Activated CD4-positive, alpha-beta T cell treated with anti-CD3 and anti-CD28 coated beads for 4 hours (primary cell): ENCODE results near the gene VSIG10L.

ENCODE experiments used
- DNase-seq, 2 donors: peaks; one replicate each; pipeline ENCODE4 v3.0.0-alpha.2; 2020

VSIG10L gene

DNA sequence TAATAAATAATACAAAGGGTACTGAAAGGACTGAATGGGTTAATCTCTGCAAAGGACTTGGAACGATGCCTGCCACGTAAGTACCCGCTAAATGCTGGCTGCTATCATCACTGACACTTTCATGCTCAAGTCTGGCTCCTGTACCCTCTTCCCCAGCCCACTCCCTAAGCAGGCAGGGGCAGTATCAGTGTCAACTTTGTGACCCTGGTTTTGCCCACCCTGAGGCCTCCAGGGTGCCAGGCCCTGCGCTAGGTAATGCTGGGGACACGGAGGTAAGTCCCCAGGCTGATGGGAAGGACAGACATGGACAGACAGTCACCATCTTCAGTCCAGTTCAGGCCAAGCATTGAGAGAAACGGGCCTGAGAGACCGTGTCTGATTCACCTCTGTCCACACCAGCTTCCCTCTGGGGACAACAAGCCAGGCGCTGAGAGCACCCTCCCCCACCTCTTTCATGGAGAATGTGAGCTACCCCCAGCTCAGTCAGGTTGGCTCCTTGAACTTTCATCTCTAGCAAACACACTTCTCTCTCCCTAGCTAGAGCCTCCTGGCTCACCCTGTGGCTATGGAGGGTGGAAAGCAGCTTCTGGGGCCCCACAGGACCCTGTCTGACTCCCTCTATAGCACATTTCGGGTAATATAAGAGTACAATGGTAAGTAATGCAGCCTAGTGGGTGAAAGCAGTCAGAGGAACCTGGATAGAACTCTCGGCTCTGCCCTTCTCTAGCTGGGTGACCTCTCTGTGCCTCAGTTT lies 23.4 kb upstream of the VSIG10L start:
- no peak for DNase-seq

DNA sequence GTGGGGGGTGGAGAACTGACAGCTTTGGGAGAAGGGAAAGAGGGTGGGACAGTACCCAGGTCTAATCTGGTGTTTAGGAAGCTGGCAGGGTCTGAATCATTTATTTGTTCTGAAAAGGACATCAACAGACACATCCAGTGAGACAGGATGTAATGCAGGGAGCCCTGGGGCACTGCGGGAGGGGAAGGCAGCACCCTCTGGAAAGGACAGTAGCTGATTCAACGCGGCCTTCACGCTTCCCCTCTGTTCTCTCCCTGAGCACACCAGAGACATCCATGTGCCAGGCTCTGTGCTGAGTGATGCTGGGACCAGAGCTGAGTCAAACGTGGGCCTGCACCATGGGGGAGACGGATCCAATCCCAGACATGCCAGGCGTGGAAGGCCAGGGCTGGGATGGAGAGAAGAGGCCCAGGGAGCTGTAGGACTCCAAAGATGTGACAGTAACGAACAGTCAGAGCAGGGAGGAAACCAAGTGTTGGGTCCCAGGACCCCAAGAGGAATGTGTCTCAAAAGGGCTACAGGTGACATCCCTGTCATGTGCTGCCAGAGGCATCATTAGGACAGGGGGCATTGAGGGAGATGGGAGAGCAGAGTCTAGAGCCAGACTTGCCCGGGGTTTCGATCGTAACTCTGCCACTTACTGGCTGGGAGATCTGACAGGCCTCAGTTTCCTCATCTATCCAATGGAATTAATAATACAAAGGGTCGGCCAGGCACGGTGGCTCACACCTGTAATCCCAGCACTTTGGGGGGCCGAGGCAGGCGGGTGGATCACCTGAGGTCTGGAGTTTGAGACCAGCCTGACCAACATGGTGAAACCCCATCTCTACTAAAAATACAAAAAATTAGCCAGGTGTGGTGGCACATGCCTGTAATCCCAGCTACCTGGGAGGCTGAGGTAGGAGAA lies 22.5 kb upstream of the VSIG10L start:
- no peak for DNase-seq

DNA sequence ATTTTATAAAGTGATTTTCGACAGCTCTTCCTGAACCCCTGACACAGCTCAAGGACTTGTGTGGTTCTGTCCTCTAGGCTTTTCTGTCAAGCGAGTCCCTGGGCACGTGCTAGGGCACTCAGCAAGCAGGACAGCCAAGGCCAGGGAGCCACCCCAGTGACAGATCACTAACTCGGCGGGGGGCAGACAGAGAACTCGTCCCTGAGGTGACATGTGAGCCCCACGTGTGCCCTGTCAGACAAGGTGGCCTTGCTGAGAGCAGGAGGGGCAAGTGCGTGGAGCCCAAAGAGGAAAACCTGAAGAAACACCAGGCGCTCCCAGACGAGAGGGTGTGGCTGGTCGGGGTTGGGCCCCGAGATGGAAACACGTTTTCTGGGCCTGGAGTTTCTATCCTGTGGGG lies 19.3 kb upstream of the VSIG10L start:
- DNase-seq: no peak

DNA sequence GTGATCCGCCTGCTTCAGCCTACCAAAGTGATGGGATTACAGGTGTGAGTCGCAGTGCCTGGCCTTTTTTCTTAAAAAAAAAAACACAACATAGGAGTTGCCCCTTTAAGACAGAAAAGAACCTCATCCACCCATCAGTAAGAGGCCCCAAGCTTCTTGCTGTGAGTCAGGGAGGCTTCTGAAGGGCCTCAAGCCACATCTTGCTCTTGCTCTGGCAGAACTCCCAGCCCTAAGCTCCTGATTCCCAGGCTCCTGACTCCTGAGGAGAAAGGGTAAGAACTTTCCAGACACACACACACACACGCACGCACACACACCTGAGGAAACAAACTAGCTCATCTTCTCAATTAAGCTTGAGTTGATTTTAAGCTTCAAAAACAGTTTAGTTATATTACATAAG lies 17.4 kb upstream of the VSIG10L start:
- DNase-seq: no peak

DNA sequence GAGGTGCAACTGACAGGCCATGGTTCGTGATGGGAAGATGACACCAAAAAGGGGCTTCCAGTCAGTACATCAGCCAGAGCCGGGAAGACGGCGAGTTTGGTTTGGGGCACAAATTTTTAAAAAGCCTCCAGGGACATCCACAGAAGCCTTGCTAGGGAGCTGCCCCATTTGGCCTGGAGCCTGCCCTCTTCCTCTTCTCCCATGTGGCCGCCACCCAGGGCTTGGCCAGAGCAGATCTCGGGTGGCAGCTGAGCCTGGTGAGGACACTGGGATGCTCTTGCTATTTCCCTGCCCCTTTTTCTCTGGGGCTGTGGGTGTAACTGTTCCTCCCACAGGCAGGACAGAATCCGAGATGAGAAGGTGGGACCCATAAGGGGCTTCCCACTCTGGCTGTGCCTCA lies 16.0 kb upstream of the VSIG10L start:
- DNase-seq: no peak

DNA sequence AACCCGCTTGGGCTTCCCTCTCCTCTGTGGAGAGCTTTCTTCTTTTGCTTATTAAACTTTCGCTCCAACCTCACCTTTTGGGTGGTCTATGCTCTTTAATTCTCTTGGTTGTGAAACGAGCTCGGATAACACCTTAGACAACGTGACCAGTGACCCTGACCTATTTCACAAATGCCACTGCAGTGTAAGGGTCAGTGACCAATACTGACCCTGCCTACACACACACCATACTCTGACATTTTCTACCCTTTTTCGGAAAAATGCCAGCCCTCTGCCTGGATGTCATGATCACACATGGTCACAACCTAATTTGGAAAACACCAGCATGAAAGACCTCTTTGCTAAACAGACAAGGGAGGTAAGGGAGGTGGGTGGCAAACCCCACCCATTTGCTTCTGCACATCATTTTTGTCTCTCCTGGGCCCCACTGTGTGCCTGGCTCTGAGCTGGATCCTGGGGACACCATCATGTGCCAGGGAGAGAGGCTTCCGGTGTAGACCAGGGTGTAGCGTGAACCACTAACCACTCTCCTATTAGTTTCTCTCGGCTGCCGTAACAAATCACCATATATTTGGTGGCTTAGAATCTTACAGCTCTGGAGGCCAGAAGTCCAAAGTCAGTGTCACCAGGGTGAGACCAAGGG lies 14.3 kb upstream of the VSIG10L start:
- no peak for DNase-seq

DNA sequence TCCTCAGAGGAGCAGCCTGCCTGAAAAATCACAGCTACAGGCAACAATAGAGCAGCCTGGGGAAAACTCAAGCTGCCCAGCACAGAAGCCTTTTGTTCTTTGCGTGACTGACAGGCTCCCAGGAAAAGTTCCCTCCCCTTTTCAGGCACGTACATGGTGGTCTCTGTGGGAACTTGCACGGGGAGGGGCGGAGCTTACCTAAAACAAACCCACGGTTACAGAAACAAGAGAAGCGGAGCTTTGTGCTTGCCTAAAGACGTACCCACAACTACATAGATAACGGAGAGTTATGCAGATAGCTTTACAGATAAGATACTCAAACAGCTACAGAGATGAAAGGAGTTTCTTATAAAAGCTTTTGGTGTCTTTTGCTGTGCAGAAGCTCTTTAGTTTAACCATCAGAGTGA lies 12.8 kb upstream of the VSIG10L start:
- no peak for DNase-seq

DNA sequence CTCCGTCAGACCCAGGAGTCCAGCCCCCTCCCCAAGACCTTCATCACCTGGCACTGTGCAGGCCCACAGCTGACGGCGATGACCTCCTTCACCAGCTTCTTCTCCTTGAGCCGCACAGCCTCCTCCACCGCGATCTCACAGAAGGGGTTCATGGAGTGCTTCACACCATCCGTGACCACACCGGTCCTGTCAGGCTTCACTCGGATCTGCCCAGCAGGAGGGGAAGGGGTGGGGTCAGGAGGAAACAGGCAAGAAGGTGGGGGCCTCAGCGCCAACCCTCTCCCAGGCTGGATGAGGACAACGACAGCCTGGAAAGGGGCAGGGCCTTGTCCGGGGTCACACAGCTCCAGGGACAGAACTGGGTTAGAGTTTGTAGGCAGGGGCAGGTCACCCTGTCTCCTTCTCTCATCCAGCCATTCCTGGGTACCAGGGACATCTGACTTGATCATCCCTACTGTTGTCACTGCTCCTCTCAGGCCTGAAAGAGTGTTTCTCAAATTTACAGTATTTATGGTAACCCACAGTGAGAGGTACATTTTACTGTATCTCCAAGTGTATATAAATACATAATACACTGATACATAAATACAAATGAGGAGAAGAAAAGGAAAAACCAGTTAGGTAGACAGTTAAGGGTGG lies 12.3 kb upstream of the VSIG10L start:
- DNase-seq: no peak

DNA sequence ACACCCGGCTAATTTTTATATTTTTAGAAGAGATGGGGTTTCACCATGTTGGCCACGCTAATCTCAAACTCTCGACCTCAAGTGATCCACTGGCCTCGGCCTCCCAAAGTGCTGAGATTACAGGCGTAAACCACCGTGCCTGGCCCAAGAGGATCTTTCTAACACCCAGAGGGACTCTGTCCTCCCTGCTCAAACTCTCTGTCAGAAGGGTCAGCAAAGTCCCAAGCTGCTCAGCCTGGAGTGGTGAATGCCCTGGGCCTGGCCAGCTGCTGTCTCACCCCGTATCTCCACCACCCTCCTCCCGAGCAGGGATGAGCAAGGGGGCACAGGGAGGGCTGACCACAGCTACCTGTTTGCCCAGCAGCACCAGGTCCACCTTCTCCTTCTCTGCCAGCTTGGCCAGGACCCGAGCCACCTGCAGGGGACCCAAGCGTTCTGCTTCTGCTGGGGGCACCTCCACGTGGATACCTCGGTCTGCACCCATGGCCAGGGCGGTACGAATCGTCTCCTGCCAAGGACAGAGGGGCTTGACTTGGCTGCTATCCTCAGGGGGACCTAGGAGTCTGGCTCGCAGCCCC lies 10.9 kb upstream of the VSIG10L start:
- DNase-seq: no peak

DNA sequence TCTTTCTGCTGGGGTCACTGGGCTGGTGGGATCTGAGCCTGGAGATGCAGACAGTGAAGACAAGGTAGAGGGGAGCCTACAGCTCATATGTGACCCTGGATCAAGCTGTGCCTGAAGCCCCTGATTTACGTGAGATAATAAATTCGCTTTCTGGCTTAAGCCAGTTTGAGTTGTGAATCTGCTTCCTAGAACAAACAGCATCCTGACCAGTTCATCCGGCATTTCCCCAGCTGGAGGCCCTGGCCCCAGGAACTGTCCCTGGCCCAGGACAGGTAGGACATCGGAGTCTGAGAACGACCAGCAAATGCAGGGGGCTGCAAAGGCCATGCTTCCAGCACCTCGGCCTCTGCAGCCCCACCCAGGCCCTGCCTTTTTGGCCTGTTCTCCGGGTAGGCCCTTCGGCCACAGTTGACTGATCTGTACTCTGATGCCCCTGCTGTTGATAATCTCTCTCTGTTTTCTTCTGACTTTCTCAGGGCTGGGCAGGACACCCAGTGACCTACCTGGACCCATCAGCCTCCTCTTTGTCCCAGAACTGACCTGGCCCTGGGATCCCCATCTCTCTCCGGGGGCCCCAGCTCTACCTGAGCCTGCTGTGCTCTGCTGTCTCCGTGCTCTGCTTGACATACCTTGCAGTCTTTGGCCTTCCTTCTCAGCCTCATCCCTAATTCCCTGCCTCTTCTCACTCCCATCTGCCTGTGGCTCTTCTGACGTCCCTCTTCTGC lies 9.5 kb upstream of the VSIG10L start:
- DNase-seq: no peak

DNA sequence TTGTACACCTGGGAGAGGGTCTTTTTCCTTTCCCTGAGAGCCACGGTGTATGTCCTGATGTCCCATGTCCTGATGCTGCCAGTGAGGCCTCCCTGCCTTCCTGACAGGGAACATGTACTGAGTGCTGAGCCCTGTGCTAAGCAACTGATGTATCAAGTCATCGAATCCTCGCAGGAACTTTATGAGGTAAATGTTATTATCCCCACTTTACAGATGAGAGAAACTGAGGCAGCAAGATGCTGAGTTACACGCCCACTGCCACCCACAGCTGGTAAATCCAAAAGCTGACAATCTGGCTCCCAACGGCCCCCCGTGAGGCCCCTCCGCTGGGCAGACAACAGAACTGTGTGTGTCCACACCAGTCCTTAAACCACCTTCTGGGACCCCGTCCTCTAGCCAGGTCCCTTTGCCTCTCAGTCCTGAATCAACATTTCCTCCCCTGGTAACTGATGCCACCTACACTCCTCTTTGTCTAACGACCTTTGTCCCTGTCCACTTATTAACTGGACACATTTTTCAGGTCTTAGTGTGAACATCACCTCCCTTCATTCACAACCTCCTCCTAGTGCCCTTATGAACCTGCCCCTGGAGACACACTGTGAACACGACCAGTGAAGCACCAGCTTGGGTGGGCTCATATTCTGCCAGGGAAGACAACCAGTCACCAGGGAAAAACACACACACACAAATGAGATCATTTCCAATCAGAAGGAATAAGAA lies 5.4 kb upstream of the VSIG10L start:
- DNase-seq: no peak

DNA sequence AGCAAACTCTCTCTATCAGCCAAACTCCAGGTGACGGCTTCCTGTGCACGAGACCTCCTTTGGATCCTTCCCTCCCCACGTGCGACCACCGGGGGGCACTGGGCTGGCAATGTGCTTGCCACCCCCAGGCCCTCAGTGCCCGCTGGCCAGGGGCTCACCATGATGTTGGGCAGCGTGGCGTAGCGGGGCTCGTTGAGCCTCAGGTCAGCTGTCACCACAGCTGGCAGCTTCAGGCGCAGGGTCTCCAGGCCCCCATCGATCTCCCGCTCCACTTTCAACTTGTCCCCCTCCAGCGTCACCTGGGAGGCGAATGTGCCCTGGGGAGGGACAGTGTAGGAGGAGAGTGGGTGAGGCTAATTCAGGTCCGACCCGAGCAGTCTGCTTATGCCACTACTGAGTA lies 4.8 kb upstream of the VSIG10L start:
- no peak for DNase-seq

DNA sequence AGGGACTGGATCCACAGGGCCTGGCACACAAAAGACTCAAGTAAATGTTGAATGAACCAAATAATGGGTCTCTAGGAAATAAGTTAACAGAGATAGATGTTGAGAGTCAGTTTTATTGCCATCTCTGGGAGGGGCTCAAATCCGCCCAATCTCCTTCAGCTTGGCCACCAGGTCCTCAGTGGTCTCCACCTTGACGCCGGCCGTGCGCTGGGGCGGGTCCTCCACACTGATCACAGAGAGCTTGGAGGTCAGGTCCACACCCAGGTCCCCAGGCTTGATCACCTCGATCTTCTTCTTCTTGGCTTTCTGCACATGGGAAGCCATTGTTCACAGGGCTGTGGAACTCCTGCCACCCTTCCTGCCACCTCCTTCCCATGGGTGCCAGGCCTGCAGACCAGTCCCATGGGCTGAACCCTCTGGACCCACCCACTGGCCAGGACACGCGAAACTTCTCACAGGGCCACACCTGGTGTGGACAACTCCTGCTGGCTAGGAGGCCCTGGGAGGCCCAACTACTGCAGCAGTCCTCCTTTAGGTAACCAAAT lies 3.2 kb upstream of the VSIG10L start:
- no peak for DNase-seq

DNA sequence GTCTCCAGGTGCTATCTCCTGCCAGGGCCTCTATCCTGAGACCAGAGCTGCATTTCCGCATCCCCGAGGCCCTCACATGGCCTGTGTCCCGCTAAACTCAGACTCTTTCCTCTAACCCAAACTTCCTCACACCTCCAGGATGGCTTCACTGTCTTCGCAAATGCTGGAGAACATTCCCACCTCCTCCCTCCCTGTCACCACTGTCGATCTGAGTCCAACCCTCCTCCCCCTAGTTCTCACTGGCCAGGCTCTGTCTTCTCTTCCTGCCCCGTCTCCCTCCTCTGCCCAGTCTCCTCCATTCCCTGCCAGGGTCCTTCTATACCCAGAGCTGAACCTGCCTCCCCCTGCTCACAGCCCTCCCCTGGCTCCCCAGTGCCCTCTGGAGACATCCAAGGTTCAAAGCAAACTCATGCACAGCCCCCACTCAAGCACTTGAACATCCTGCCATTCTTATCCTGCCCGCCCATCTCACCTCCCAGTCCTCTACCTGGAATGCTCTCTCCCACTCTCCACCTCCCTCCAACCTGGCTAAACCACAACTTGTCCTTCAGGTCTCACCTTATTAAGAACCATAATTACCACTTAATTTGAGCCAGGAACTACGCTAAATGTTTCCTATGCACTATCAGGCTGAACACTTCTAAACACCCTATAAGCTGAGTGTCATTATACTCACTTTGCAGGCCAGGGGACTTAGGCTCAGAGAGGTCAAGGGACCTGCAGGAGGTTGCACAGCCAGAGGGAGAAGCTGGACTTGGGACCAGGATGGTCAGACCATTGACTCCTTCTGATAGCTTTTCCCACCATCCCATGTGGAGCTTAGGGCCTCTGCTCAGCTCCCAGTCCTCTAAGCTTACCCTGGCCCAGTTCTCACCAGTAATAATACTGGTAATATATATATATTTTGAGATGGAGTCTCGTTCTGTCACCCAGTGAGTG lies 961 bp upstream of the VSIG10L start:
- no peak for DNase-seq

DNA sequence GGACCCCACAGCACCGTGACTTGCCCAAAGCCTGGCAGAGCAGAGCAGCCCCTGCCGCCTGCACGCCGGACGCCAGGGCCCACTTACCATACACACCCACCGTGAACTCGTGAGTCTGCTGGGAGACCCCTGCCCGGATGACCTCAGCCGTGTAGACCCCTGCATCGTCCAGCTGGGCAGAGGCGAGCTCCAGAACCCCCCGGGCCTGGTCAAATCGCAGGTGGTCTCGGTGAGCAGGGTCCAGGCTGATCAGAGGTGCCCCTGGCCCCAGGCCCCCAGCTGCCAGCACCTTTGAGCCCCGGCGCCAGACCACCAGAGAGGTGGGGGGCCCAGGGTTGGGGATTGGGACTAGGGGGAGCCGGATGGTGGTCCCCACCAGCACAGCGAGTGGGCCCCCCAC lies 873 bp downstream of the VSIG10L start:
- DNase-seq: no peak

DNA sequence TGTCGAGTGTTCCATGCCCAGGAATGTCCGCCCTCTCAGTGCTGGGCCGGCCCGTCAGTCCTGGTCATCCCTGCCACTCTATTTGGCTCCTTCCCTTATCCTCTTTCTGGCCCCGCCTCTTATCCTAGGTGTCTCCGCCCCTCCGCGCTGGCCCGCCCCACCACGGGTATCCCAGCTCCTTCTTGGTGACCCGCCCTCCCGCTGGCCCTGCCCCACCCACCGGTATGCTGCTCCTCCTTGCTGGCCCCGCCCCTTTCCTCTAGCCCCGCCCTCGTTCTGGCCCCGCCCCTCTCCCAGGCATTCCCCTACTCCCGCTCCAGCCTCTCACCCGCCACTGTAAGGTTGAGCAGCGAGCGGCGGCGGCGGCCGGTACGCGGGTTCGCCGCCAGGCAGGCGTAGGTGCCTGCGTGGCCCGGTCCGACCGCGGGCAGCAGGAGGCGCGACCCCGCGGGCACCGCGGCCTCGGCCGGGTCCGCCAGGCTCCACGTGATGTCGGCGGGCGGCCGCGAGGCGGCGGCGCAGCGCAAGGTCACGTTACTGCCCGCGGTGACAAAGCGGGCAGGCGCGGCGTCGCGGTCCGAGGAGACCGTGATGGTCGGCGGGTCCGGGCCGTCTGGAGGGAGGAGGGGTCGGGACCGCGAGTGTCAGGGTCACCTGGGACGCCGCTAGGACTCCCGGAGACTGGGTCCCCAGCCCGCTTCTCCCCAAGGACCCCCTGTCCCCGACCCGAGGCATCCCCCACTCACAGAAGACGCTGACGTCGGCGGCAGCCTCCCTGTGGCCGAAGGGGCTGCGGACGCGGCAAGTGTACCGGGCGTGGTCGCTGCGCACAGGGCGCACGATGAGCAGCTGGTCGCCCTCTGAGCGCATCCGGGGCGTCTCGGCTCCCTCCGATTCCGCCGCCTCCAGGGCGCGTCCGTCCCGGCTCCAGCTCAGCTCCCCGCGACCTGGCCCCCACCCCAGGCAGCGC lies 2.0 kb downstream of the VSIG10L start:
- DNase-seq: peak; percentile 89

DNA sequence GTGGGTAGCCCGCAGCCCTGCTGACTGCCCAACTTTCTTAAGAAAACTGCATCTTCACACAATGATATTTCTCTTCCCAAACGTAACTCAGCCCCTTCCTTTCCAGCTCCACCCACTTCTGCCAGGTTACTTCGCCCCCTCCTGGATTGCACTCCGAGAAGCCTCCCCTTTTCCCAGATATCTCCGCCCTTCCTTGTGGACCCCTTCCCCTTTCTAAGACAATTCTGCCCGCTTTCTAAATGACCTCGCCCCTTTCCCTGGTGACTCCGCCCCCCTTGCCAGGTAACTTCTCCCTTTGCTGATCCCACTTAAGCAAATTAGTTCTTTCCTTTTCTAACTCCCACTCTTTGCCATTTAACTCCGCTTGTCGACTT lies 2.6 kb downstream of the VSIG10L start:
- no peak for DNase-seq

DNA sequence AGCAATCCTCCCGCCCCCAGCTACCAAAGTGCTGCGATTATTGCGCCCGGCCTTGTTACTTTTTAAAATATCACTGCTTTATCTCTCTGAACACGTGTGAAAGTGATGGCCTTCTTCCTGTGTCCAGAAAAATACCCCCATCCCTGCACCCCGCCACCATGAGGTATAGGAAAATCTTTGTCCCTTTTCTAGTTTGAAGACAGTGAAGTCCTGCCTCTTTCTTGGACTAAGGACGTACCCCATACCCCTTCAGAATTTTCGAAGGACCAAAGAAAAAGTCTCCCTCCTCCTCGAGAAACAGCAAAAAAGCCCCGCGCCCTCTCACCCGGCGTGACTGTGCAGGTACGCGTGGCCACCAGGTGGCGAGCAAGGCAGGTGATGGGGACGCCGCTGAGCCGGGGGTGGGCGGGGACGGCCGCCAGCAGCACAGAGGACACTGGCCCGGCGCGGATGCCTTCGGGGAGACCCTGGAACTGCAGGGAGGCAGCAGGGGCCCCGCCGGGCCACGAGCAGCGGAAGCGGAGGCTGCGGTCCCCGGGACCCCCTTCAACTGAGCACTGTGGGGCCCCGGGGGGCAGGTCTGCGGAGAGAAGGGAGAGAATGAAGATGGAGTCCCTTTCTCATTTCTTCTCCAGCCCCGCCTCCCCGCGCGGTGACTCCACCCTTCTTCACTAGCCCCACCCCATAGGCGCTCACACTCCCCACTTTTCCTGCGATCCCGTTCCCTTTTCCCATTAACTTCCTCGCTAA lies 3.2 kb downstream of the VSIG10L start:
- peak; percentile 86 for DNase-seq
